Panc1 (cell line): ENCODE measurements around the gene PRDM2. TPM values are rescaled to one million over a fixed set of nuclear protein-coding genes. Genes with fewer than 3 reads are reported as not detected.

ENCODE experiments used
- ATAC-seq: fragments of 200-7000 bp; cut with Tn5 transposase; 2 replicates; pipeline ENCODE4 v1.9.1; 2020; ENCODE audit warnings: mild to moderate bottlenecking, moderate library complexity
- BruUV-seq: library from RNA; stranded (reverse); fragments of 400-500 nt; replicated peaks from 2 replicates; lab custom pipeline; 2021; lab: Mats Ljungman, UMichigan
- CTCF ChIA-PET: fragments of 300-600 bp; sonication (Branson Sonifier 250); formaldehyde crosslinking; loops from one replicate; lab custom pipeline; 2022; ENCODE audit warnings: antibody characterized with exemption; lab: Charles Lee
- POLR2A ChIA-PET: fragments of 300-600 bp; sonication (Branson Sonifier 250); formaldehyde crosslinking; loops from one replicate; lab custom pipeline; 2022; ENCODE audit warnings: antibody characterized with exemption; lab: Charles Lee
- DNase-seq: peaks from one replicate; pipeline ENCODE4 v3.0.0-alpha.2; 2010; ENCODE audit warnings: low read depth, low spot score
- H3K27ac ChIP-seq: 2 replicates; pipeline ENCODE4 v1.5.1; 2011; ENCODE audit warnings: mild to moderate bottlenecking, low read length, inconsistent platforms
- H3K27me3 ChIP-seq: fragments of 200-500 bp; sonication (Bioruptor generic); 2 replicates; pipeline ENCODE4 v1.6.0; 2014; ENCODE audit warnings: low read length, inconsistent platforms; ENCODE audit not compliant: control insufficient read depth, insufficient read depth
- H3K36me3 ChIP-seq: fragments of 200-500 bp; sonication (Bioruptor generic); 2 replicates; pipeline ENCODE4 v1.5.1; 2014; ENCODE audit warnings: inconsistent platforms, mild to moderate bottlenecking, low read length, moderate library complexity; ENCODE audit not compliant: control insufficient read depth, insufficient read depth
- H3K4me1 ChIP-seq: 2 replicates; pipeline ENCODE4 v1.5.1; 2011; ENCODE audit warnings: inconsistent platforms, mild to moderate bottlenecking, low read length, moderate library complexity; ENCODE audit not compliant: control insufficient read depth, insufficient read depth
- H3K4me3 ChIP-seq, 2 experiments: 2 replicates each; pipeline ENCODE4 v1.5.1; 2011 to 2012; ENCODE audit warnings: low read depth in 2 of 2, low read length in 2 of 2, mild to moderate bottlenecking in 2 of 2, inconsistent platforms in 1 of 2, moderate library complexity in 1 of 2
- H3K9me3 ChIP-seq: fragments of 200-500 bp; sonication (Bioruptor generic); 2 replicates; pipeline ENCODE4 v1.5.1; 2014; ENCODE audit warnings: low read depth, mild to moderate bottlenecking, inconsistent platforms, low read length, moderate library complexity; ENCODE audit not compliant: control insufficient read depth, insufficient read depth
- CTCF ChIP-seq: fragments of 450-650 bp; IDR thresholded peaks from 2 replicates; pipeline ENCODE4 v1.5.1; 2017; ENCODE audit warnings: mild to moderate bottlenecking
- POLR2AphosphoS5 ChIP-seq: IDR thresholded peaks from 2 replicates; pipeline ENCODE4 v1.6.1; 2012; ENCODE audit warnings: mild to moderate bottlenecking, low read depth, low read length, moderate library complexity
- REST ChIP-seq, 2 experiments: IDR thresholded peaks; 2 replicates each; pipeline ENCODE4 v1.6.1; 2011 to 2012; ENCODE audit warnings: low read depth in 2 of 2, control low read depth in 1 of 2, low read length in 1 of 2, mild to moderate bottlenecking in 1 of 2, moderate library complexity in 1 of 2; ENCODE audit not compliant: insufficient read depth in 1 of 2
- SIN3A ChIP-seq: IDR thresholded peaks from 2 replicates; pipeline ENCODE4 v1.6.1; 2012; ENCODE audit warnings: low read depth, mild to moderate bottlenecking, low read length, moderate library complexity, borderline replicate concordance; ENCODE audit not compliant: insufficient read depth
- TCF7L2 ChIP-seq: IDR thresholded peaks from 2 replicates; pipeline ENCODE4 v1.6.1; 2011; ENCODE audit warnings: mild to moderate bottlenecking, low read depth, low read length, inconsistent platforms
- in situ Hi-C: cut with HindIII; loops from 2 replicates; pipeline ENCODE4 v1.10.0; 2016; ENCODE audit warnings: low sequenced_read_pairs, low pct_unique_long_range_greater_than_20kb
- intact Hi-C: fragments of 100-400 bp; cut with micrococcal nuclease; formaldehyde crosslinking; loops from one replicate; pipeline ENCODE4 v1.10.0; 2022; ENCODE audit not compliant: unreplicated experiment
- total RNA-seq: library from RNA; stranded (reverse); gene quantifications from one replicate; pipeline ENCODE4 v1.2.1, GENCODE V29; 2021; ENCODE audit not compliant: unreplicated experiment

The PRDM2 gene
- total RNA-seq, 1 experiment from 2014 or later, result 40.3 TPM

- POLR2A ChIA-PET, result no interaction called here
- H3K9me3 ChIP-seq, result no peaks in the 10 kb centered on the region
- no peak for DNase-seq
- ATAC-seq, result no peak
- H3K27ac ChIP-seq, result no peak overlapping the region
- H3K27me3 ChIP-seq, result no peaks in the 10 kb centered on the region
- no peak overlapping the region for H3K4me3 ChIP-seq
- BruUV-seq, result no TSS peak
- TF ChIP-seq CTCF (no peak), SIN3A (no peak), REST (IDR thresholded peaks at IDR 0.05; ENCODE audit: insufficient read depth in 1 of 2, low read depth in 2 of 2, low read length in 1 of 2) (no peak), TCF7L2 (no peak), POLR2AphosphoS5 (no peak)
- intact Hi-C loops (no loop called here), in situ Hi-C loops (no loop called here)
- H3K36me3 ChIP-seq, result peaks cover 4% of the 10 kb centered on the region; the same call in 1 of the 2 replicates
- CTCF ChIA-PET, result no interaction called here
- H3K4me1 ChIP-seq, result peaks cover 30% of the 10 kb centered on the region
Measured at GRCh38 chr1:13752852-13753251, 52.9 kb downstream of the PRDM2 start.

- Histone ChIP-seq H3K9me3 (no peaks in the 10 kb centered on the region), H3K4me1 (peaks cover 23% of the 10 kb centered on the region), H3K4me3 (no peak overlapping the region), H3K36me3 (peaks cover 4% of the 10 kb centered on the region; the same call in 1 of the 2 replicates), H3K27ac (no peak overlapping the region), H3K27me3 (no peaks in the 10 kb centered on the region)
- intact Hi-C loops (no loop called here), in situ Hi-C loops (no loop called here)
- TF ChIP-seq REST (IDR thresholded peaks at IDR 0.05; ENCODE audit: insufficient read depth in 1 of 2, low read depth in 2 of 2, low read length in 1 of 2), result no peak
- no peak for TF ChIP-seq CTCF
- BruUV-seq, result no TSS peak
- POLR2A ChIA-PET, result no interaction called here
- CTCF ChIA-PET, result no interaction called here
- ATAC-seq (no peak), DNase-seq (no peak)
Measured at GRCh38 chr1:13753636-13754402, 53.8 kb downstream of the PRDM2 start.
